A549 (cell line): ENCODE data around the gene ETS2. TPM values are rescaled to one million over a fixed set of nuclear protein-coding genes. Genes with fewer than 3 reads are reported as not detected.
A peak's percentile ranks its signal among the peaks of the same experiment; 100 is the strongest.

Experiments
- ATAC-seq, 2 experiments: fragments of 200-7000 bp in 1 of 2; fragments of >200 bp in 1 of 2; cut with Nextera tagmentation in 1 of 2; cut with Tn5 transposase in 1 of 2; 3 replicates each; pipeline versions ENCODE4 v1.8.0 to v1.9.1; 2018 to 2020; ENCODE audit warnings: mild to moderate bottlenecking in 1 of 2, moderate library complexity in 1 of 2
- CTCF ChIA-PET: fragments of 300-600 bp; sonication (Branson Sonifier 250); formaldehyde crosslinking; extraction: SDS; loops from one replicate; lab custom pipeline; 2021; ENCODE audit warnings: antibody characterized with exemption, inconsistent platforms; lab: Yijun Ruan, JAX
- POLR2A ChIA-PET: fragments of 350-600 bp; formaldehyde crosslinking; extraction: SDS; loops from one replicate; lab custom pipeline; 2021; ENCODE audit warnings: antibody characterized with exemption, inconsistent platforms; lab: Yijun Ruan, JAX
- DNase-seq, 2 experiments: peaks; one replicate each; pipeline versions ENCODE4 v3.0.0 to v3.0.0-alpha.2; 2011 to 2016; ENCODE audit warnings: low read depth in 1 of 2, low spot score in 1 of 2
- FAIRE-seq: peaks from 2 replicates; lab custom pipeline; 2011; peaks lifted over from hg19 to GRCh38; lab: Jason Lieb, UNC
- H3K27ac ChIP-seq, 2 experiments: fragments of >200 bp; sonication (Bioruptor Twin); formaldehyde crosslinking; 3 replicates each; pipeline ENCODE4 v1.5.1; 2016 to 2017
- H3K4me1 ChIP-seq: fragments of >200 bp; sonication (Bioruptor Twin); formaldehyde crosslinking; 3 replicates; pipeline ENCODE4 v1.6.1; 2016
- H3K4me2 ChIP-seq: fragments of >200 bp; sonication (Bioruptor Twin); formaldehyde crosslinking; 3 replicates; pipeline ENCODE4 v1.6.1; 2016
- H3K4me3 ChIP-seq: fragments of >200 bp; sonication (Bioruptor Twin); formaldehyde crosslinking; 3 replicates; pipeline ENCODE4 v1.5.1; 2016
- H3K9me3 ChIP-seq: fragments of >200 bp; sonication (Bioruptor Twin); formaldehyde crosslinking; 3 replicates; pipeline ENCODE4 v1.6.1; 2016
- ATOH8 ChIP-seq: fragments of 250-450 bp; sonication (Bioruptor Pico); IDR thresholded peaks from 2 replicates; pipeline ENCODE4 v1.5.0; 2020; ENCODE audit warnings: low read depth, mild to moderate bottlenecking, moderate library complexity
- CEBPB ChIP-seq, 2 experiments: fragments of >200 bp in 1 of 2; sonication (Bioruptor Twin) in 1 of 2; formaldehyde crosslinking in 1 of 2; IDR thresholded peaks; 2 replicates each; pipeline ENCODE4 v1.6.1; 2012 to 2016
- CHD2 ChIP-seq: fragments of 150-350 bp; IDR thresholded peaks from 2 replicates; pipeline ENCODE4 v1.6.1; 2014; ENCODE audit warnings: low read length; ENCODE audit not compliant: partially characterized antibody
- EHMT2 ChIP-seq: fragments of 200-600 bp; sonication (generic); IDR thresholded peaks from 2 replicates; pipeline ENCODE4 v1.6.1; 2016; ENCODE audit warnings: antibody characterized with exemption, low read depth, mild to moderate bottlenecking, moderate library complexity
- FOSB ChIP-seq: fragments of 250-450 bp; sonication (Bioruptor Pico); IDR thresholded peaks from 2 replicates; pipeline ENCODE4 v1.5.0; 2020; ENCODE audit warnings: mild to moderate bottlenecking, moderate library complexity
- GATA3 ChIP-seq: IDR thresholded peaks from 2 replicates; pipeline ENCODE4 v1.6.1; 2012; ENCODE audit warnings: borderline replicate concordance
- HDAC2 ChIP-seq: fragments of 200-600 bp; sonication (generic); IDR thresholded peaks from 2 replicates; pipeline ENCODE4 v1.6.1; 2016
- HES2 ChIP-seq: fragments of >200 bp; sonication (Bioruptor Twin); formaldehyde crosslinking; IDR thresholded peaks from 2 replicates; pipeline ENCODE4 v1.6.1; 2016
- HOXB13 ChIP-seq: fragments of 250-450 bp; sonication (Bioruptor Pico); IDR thresholded peaks from 2 replicates; pipeline ENCODE4 v1.5.0; 2020; ENCODE audit warnings: low read depth, mild to moderate bottlenecking, moderate library complexity
- HOXB5 ChIP-seq: fragments of 250-450 bp; sonication (Bioruptor Pico); IDR thresholded peaks from 2 replicates; pipeline ENCODE4 v1.5.0; 2020; ENCODE audit warnings: mild to moderate bottlenecking, moderate library complexity
- JUN ChIP-seq, 2 experiments: fragments of >200 bp; sonication (Bioruptor Twin); formaldehyde crosslinking; IDR thresholded peaks; 2 replicates in 1 of 2; 3 replicates in 1 of 2; pipeline ENCODE4 v1.6.1; 2016 to 2017
- MAFK ChIP-seq: fragments of 450-650 bp; IDR thresholded peaks from 2 replicates; pipeline ENCODE4 v1.6.1; 2014; ENCODE audit not compliant: partially characterized antibody
- MAX ChIP-seq: IDR thresholded peaks from 2 replicates; pipeline ENCODE4 v1.6.1; 2012
- MAZ ChIP-seq: fragments of 150-350 bp; IDR thresholded peaks from 2 replicates; pipeline ENCODE4 v1.6.1; 2014; ENCODE audit warnings: antibody characterized with exemption, low read depth, low read length, borderline replicate concordance
- NPAS2 ChIP-seq: fragments of 250-450 bp; sonication (Bioruptor Pico); IDR thresholded peaks from 2 replicates; pipeline ENCODE4 v1.8.0; 2022; ENCODE audit warnings: mild to moderate bottlenecking, moderate library complexity, borderline replicate concordance
- NR3C1 ChIP-seq: fragments of >200 bp; sonication (Bioruptor Twin); formaldehyde crosslinking; IDR thresholded peaks from 3 replicates; pipeline ENCODE4 v1.6.1; 2017
- RARB ChIP-seq: fragments of 250-450 bp; sonication (Bioruptor Pico); IDR thresholded peaks from 2 replicates; pipeline ENCODE4 v1.8.0; 2021; ENCODE audit warnings: mild to moderate bottlenecking, moderate library complexity
- RFX5 ChIP-seq: fragments of 450-650 bp; IDR thresholded peaks from 2 replicates; pipeline ENCODE4 v1.7.1; 2014; ENCODE audit warnings: antibody characterized with exemption, mild to moderate bottlenecking, moderate library complexity
- RNF2 ChIP-seq: fragments of 200-600 bp; sonication (generic); IDR thresholded peaks from 2 replicates; pipeline ENCODE4 v1.6.1; 2016; ENCODE audit warnings: low read depth, mild to moderate bottlenecking, antibody characterized with exemption, moderate library complexity, borderline replicate concordance
- TFCP2L1 ChIP-seq: fragments of 250-450 bp; sonication (Bioruptor Pico); IDR thresholded peaks from 2 replicates; pipeline ENCODE4 v1.5.0; 2021; ENCODE audit warnings: mild to moderate bottlenecking
- ZFP36 ChIP-seq: fragments of 450-650 bp; IDR thresholded peaks from 2 replicates; pipeline ENCODE4 v1.6.1; 2014; ENCODE audit warnings: borderline replicate concordance; ENCODE audit not compliant: partially characterized antibody
- WGBS: methylation state at CpG from one replicate; pipeline ENCODE4 v1.1.6; 2017; ENCODE audit errors: missing lambda C conversion rate; 5-methylcytosine and 5-hydroxymethylcytosine counted together
- polyA plus RNA-seq, 4 experiments: library from polyadenylated mRNA; depleted of rRNA in 3 of 4; stranded (reverse); fragments of >200 nt; fragmentation: RNase III in 1 of 4; extraction: RNeasy Plus Mini Kit Qiagen cat#74134 plus additional on column Dnase treatment in 1 of 4; gene quantifications; 2 replicates in 3 of 4; 3 replicates in 1 of 4; pipeline ENCODE4 v1.2.3, GENCODE V29; 2011 to 2017
- TF ChIP-seq, protein P1 (sequence below): fragments of 200-600 bp; sonication (generic); IDR thresholded peaks from 2 replicates; pipeline ENCODE4 v1.6.1; 2016; ENCODE audit warnings: antibody characterized with exemption, mild to moderate bottlenecking, moderate library complexity

ETS2 gene
- polyA plus RNA-seq, 2 of the 4 experiments (the other 2 are of a cell fraction), result 41.6 to 45.5 TPM

DNA sequence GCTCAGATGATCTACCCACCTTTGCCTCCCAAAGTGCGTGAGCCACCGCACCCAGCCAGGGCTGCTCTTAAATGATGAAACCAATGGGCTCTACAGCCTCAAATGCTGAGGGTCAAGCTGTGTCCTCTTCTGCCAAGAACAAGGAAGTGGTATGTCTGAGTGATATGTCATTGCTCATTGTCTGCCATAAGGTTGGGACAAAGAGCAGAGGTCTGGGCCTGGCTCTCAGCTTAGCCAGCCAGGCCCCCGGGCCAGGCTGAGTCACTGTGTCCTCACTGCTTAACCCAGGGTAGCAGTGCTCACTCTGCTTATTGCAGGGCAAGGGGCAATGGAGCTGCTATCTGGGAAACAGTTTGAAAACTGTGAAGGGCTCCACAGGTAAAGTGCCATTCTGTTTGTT is 8.3 kb upstream of the ETS2 start (continued):
- TF ChIP-seq, protein P1, sequence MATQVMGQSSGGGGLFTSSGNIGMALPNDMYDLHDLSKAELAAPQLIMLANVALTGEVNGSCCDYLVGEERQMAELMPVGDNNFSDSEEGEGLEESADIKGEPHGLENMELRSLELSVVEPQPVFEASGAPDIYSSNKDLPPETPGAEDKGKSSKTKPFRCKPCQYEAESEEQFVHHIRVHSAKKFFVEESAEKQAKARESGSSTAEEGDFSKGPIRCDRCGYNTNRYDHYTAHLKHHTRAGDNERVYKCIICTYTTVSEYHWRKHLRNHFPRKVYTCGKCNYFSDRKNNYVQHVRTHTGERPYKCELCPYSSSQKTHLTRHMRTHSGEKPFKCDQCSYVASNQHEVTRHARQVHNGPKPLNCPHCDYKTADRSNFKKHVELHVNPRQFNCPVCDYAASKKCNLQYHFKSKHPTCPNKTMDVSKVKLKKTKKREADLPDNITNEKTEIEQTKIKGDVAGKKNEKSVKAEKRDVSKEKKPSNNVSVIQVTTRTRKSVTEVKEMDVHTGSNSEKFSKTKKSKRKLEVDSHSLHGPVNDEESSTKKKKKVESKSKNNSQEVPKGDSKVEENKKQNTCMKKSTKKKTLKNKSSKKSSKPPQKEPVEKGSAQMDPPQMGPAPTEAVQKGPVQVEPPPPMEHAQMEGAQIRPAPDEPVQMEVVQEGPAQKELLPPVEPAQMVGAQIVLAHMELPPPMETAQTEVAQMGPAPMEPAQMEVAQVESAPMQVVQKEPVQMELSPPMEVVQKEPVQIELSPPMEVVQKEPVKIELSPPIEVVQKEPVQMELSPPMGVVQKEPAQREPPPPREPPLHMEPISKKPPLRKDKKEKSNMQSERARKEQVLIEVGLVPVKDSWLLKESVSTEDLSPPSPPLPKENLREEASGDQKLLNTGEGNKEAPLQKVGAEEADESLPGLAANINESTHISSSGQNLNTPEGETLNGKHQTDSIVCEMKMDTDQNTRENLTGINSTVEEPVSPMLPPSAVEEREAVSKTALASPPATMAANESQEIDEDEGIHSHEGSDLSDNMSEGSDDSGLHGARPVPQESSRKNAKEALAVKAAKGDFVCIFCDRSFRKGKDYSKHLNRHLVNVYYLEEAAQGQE, result no peak
- TF ChIP-seq MAX (peak; percentile 52; the same call in 1 of the 2 replicates), RFX5 (no peak), HES2 (no peak)

DNA sequence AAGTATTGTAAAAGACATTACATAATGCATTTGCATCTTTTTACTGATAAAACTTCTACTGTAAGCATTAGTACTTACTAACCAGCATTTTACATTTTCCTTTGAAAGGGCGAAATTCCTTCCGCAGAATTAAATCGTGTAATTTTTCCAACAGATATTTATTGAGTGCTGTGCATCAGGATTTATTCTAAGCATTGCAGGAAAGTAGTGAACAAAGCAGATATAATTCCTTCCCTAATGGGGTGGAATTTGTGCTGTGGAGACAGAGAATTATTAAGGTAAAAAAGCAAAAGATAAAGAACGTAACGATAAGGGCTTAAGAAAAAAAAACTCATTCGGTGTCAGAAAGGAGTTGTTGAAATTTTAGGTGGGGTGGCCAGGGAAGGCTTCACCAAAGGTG is 7.6 kb upstream of the ETS2 start:
- CTCF ChIA-PET, result interaction anchor here (1.1 to 1.5 kb wide), 4 partner anchors 9 to 64 kb away, joined by 3 to 6 read pairs (median 4); no protein-coding TSS in a partner anchor
- Histone ChIP-seq H3K4me3 (0 out of 3 replicates have a peak overlapping the region, but pooled peaks have one; percentile 14), H3K27ac (peak overlapping the region; percentile 98 to 99), H3K9me3 (0 out of 3 replicates have a peak, but pooled peaks cover 4% of the 10 kb centered on the region), H3K4me1 (peaks cover 81% of the 10 kb centered on the region), H3K4me2 (peak overlapping the region; percentile 42)
- WGBS, result 50% methylated on average over 6 of the region's 6 CpGs
- POLR2A ChIA-PET, result interaction anchor here (0.6 to 2.1 kb wide), 3 partner anchors 9 to 341 kb away, joined by 3 to 10 read pairs (median 3); no protein-coding TSS in a partner anchor
- DNase-seq (no peak), FAIRE-seq (no peak)
- TF ChIP-seq HES2, result no peak
- TF ChIP-seq NR3C1, result no peak
- TF ChIP-seq RNF2, result no peak
- no peak for TF ChIP-seq HOXB13 (CRISPR knock-in tag)
- TF ChIP-seq, all 56 proteins: peak for 0
- no peak for ATAC-seq

- H3K9me3 ChIP-seq, result no peaks in the 10 kb centered on the region
- ATAC-seq, result peak; percentile 73 to 82
- 3% methylated on average over 7 of the region's 7 CpGs for WGBS
- peak overlapping the region; percentile 42 for H3K4me2 ChIP-seq
- ChIA-PET CTCF (interaction anchor here (1.0 to 1.5 kb wide), 5 partner anchors 9 to 68 kb away, joined by 3 to 6 read pairs (median 3); no protein-coding TSS in a partner anchor), POLR2A (interaction anchor here (0.6 to 2.1 kb wide), 3 partner anchors 9 to 341 kb away, joined by 3 to 10 read pairs (median 3); no protein-coding TSS in a partner anchor)
- H3K4me3 ChIP-seq, result 0 out of 3 replicates have a peak overlapping the region, but pooled peaks have one; percentile 14
- peaks cover 85% of the 10 kb centered on the region for H3K4me1 ChIP-seq
- H3K27ac ChIP-seq, result peak overlapping the region; percentile 98 to 99
- DNase-seq, result peak; percentile 69 to 92
- no peak for FAIRE-seq
- TF ChIP-seq HOXB5 (CRISPR knock-in tag), result no peak
- 0 out of 5 replicates have a peak, but pooled peaks of 1 of the 2 experiments have one; percentile 33 for TF ChIP-seq JUN (IDR thresholded peaks at IDR 0.05)
- TF ChIP-seq HOXB13 (CRISPR knock-in tag), result no peak
- TF ChIP-seq NPAS2 (CRISPR knock-in tag), result no peak
- no peak for TF ChIP-seq CEBPB (IDR thresholded peaks at IDR 0.05)
- TF ChIP-seq ZFP36, result no peak
- TF ChIP-seq, protein P1, result no peak
- no peak for TF ChIP-seq CHD2
- TF ChIP-seq FOSB (CRISPR knock-in tag), result no peak
- no peak for TF ChIP-seq RFX5
- TF ChIP-seq NR3C1, result no peak
- TF ChIP-seq EHMT2, result no peak
- peak; percentile 17; the same call in 1 of the 2 replicates for TF ChIP-seq GATA3
- no peak for TF ChIP-seq HDAC2
- no peak for TF ChIP-seq TFCP2L1 (CRISPR knock-in tag)
- TF ChIP-seq RARB (CRISPR knock-in tag), result no peak
- TF ChIP-seq MAZ, result no peak
- no peak for TF ChIP-seq RNF2
- no peak for TF ChIP-seq ATOH8 (CRISPR knock-in tag)
- TF ChIP-seq MAFK, result no peak
- peak; percentile 50 for TF ChIP-seq MAX
Observed at GRCh38 chr21:38798481-38798882, 7.2 kb upstream of the ETS2 start.
